IPS-20b (cell line): ENCODE results near the gene C14orf132.
"Not testable (repeated sequence)": the region's sequence is repeated elsewhere in the genome, so short reads cannot be mapped to it uniquely, and the experiment has no call there.

Experiments
- H3K27ac ChIP-seq: one replicate; pipeline ENCODE4 v1.5.1; 2013; ENCODE audit warnings: low read length
- H3K27me3 ChIP-seq: 2 replicates; pipeline ENCODE4 v1.6.1; 2013; ENCODE audit warnings: mild to moderate bottlenecking, low read length, inconsistent platforms; ENCODE audit not compliant: insufficient read depth
- H3K36me3 ChIP-seq: 2 replicates; pipeline ENCODE4 v1.6.1; 2013; ENCODE audit warnings: low read depth, mild to moderate bottlenecking, inconsistent platforms, low read length, moderate library complexity; ENCODE audit not compliant: insufficient read depth
- H3K4me1 ChIP-seq: 2 replicates; pipeline ENCODE4 v1.6.1; 2013; ENCODE audit warnings: mild to moderate bottlenecking, control low read depth, inconsistent platforms, low read length, moderate library complexity; ENCODE audit not compliant: insufficient read depth
- H3K4me3 ChIP-seq: 2 replicates; pipeline ENCODE4 v1.5.1; 2013; ENCODE audit warnings: mild to moderate bottlenecking, low read length, inconsistent platforms
- H3K9ac ChIP-seq: 2 replicates; pipeline ENCODE4 v1.6.1; 2013; ENCODE audit warnings: low read depth, mild to moderate bottlenecking, inconsistent platforms, low read length, moderate library complexity
- H3K9me3 ChIP-seq: 2 replicates; pipeline ENCODE4 v1.6.1; 2013; ENCODE audit warnings: mild to moderate bottlenecking, low read depth, low read length, inconsistent platforms; ENCODE audit not compliant: insufficient read depth

Gene C14orf132

GRCh38 chr14:96064866-96065265 lies 25.7 kb downstream of the C14orf132 start:
- no peaks in the 10 kb centered on the region; the same call in 1 of the 2 replicates for H3K4me1 ChIP-seq
- H3K9ac ChIP-seq = no peak overlapping the region
- no peak overlapping the region for H3K4me3 ChIP-seq
- no peaks in the 10 kb centered on the region for H3K9me3 ChIP-seq
- H3K36me3 ChIP-seq = no peaks in the 10 kb centered on the region
- no peaks in the 10 kb centered on the region for H3K27me3 ChIP-seq
- H3K27ac ChIP-seq = no peak overlapping the region

GRCh38 chr14:96065661-96066459 lies 26.7 kb downstream of the C14orf132 start:
- H3K9me3 ChIP-seq = no peaks in the 10 kb centered on the region
- H3K4me3 ChIP-seq = no peak overlapping the region
- no peaks in the 10 kb centered on the region for H3K36me3 ChIP-seq
- H3K27me3 ChIP-seq = no peaks in the 10 kb centered on the region
- H3K4me1 ChIP-seq = no peaks in the 10 kb centered on the region; the same call in 1 of the 2 replicates
- H3K9ac ChIP-seq = no peak overlapping the region
- no peak overlapping the region for H3K27ac ChIP-seq

GRCh38 chr14:96066976-96067375 lies 27.8 kb downstream of the C14orf132 start:
- H3K36me3 ChIP-seq = no peaks in the 10 kb centered on the region
- H3K9me3 ChIP-seq = no peaks in the 10 kb centered on the region
- H3K4me1 ChIP-seq = no peaks in the 10 kb centered on the region; the same call in 1 of the 2 replicates
- H3K9ac ChIP-seq = no peak overlapping the region
- no peaks in the 10 kb centered on the region for H3K27me3 ChIP-seq
- no peak overlapping the region for H3K27ac ChIP-seq
- no peak overlapping the region for H3K4me3 ChIP-seq

- Histone ChIP-seq H3K4me3 (no peak overlapping the region), H3K4me1 (no peaks in the 10 kb centered on the region; the same call in 1 of the 2 replicates), H3K27ac (no peak overlapping the region), H3K36me3 (no peaks in the 10 kb centered on the region), H3K27me3 (no peaks in the 10 kb centered on the region), H3K9ac (no peak overlapping the region), H3K9me3 (no peaks in the 10 kb centered on the region)
Measured at GRCh38 chr14:96067985-96068930, 29.1 kb downstream of the C14orf132 start.

- no peak overlapping the region for H3K9ac ChIP-seq
- no peaks in the 10 kb centered on the region; the same call in 1 of the 2 replicates for H3K4me1 ChIP-seq
- no peaks in the 10 kb centered on the region for H3K36me3 ChIP-seq
- no peaks in the 10 kb centered on the region for H3K9me3 ChIP-seq
- H3K4me3 ChIP-seq = no peak overlapping the region
- H3K27ac ChIP-seq = no peak overlapping the region
- H3K27me3 ChIP-seq = no peaks in the 10 kb centered on the region
Measured at GRCh38 chr14:96069421-96069820, 30.3 kb downstream of the C14orf132 start.

GRCh38 chr14:96071561-96071960 lies 32.4 kb downstream of the C14orf132 start:
- H3K27me3 ChIP-seq = no peaks in the 10 kb centered on the region
- no peaks in the 10 kb centered on the region for H3K4me1 ChIP-seq
- H3K4me3 ChIP-seq = no peak overlapping the region
- no peak overlapping the region for H3K9ac ChIP-seq
- no peaks in the 10 kb centered on the region for H3K36me3 ChIP-seq
- no peak overlapping the region for H3K27ac ChIP-seq
- H3K9me3 ChIP-seq = no peaks in the 10 kb centered on the region

- H3K36me3 ChIP-seq = no peaks in the 10 kb centered on the region
Measured at GRCh38 chr14:96072076-96072475, 32.9 kb downstream of the C14orf132 start.

GRCh38 chr14:96072746-96073145 lies 33.6 kb downstream of the C14orf132 start:
- no peaks in the 10 kb centered on the region for H3K27me3 ChIP-seq
- no peaks in the 10 kb centered on the region for H3K4me1 ChIP-seq
- no peaks in the 10 kb centered on the region for H3K9me3 ChIP-seq
- H3K27ac ChIP-seq = no peak overlapping the region
- H3K36me3 ChIP-seq = no peaks in the 10 kb centered on the region
- no peak overlapping the region for H3K4me3 ChIP-seq
- H3K9ac ChIP-seq = no peak overlapping the region

More at GRCh38 chr14:96072076-96072475, 32.9 kb downstream of the C14orf132 start:
- Histone ChIP-seq H3K4me3 (no peak overlapping the region), H3K27ac (no peak overlapping the region), H3K9me3 (no peaks in the 10 kb centered on the region), H3K27me3 (no peaks in the 10 kb centered on the region), H3K9ac (no peak overlapping the region), H3K4me1 (no peaks in the 10 kb centered on the region)

GRCh38 chr14:96073260-96074039 lies 34.3 kb downstream of the C14orf132 start:
- not testable (repeated sequence) for H3K4me3 ChIP-seq, H3K27ac ChIP-seq, H3K36me3 ChIP-seq, H3K4me1 ChIP-seq, H3K9ac ChIP-seq, H3K9me3 ChIP-seq, H3K27me3 ChIP-seq

GRCh38 chr14:96077983-96078624 lies 38.9 kb downstream of the C14orf132 start:
- Histone ChIP-seq H3K9ac (no peak overlapping the region), H3K27me3 (no peaks in the 10 kb centered on the region), H3K9me3 (no peaks in the 10 kb centered on the region), H3K4me1 (no peaks in the 10 kb centered on the region), H3K36me3 (no peaks in the 10 kb centered on the region), H3K4me3 (no peak overlapping the region), H3K27ac (no peak overlapping the region)

GRCh38 chr14:96078625-96079016 lies 39.5 kb downstream of the C14orf132 start:
- H3K27ac ChIP-seq = no peak overlapping the region
- 0 out of 2 replicates have a peak, but pooled peaks cover 3% of the 10 kb centered on the region for H3K4me1 ChIP-seq
- no peaks in the 10 kb centered on the region for H3K9me3 ChIP-seq
- no peaks in the 10 kb centered on the region for H3K36me3 ChIP-seq
- no peaks in the 10 kb centered on the region for H3K27me3 ChIP-seq
- H3K9ac ChIP-seq = no peak overlapping the region
- no peak overlapping the region for H3K4me3 ChIP-seq
